NCI-H345 treated with DMSO at 0.1 percent for 48 hours (cell line): ENCODE data around the gene RBL2.

Source experiments
- DNase-seq: peaks from one replicate; lab custom pipeline; 2025; ENCODE audit not compliant: unreplicated experiment; lab: John Stamatoyannopoulos, UW

Gene RBL2

DNA sequence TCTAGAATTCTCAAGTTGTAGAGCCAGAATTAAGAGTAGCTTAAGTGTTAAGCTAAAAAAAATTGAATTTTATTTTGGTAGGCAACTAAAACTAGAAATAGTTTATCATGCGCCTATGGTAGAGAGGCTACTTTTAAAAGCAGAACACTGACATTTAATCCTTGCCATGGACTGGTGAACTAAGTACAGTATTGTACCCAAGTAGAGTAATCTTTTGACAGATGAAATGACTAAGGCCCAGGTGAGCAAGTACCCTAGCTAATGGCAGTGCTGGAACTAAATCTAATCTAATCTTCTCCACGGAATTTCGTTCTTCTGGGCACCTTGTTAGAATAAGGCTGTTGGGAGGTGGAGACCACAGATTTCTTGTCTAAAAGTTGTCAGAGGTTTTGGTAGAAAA, 11.8 kb downstream of the RBL2 start:
- no peak for DNase-seq

DNA sequence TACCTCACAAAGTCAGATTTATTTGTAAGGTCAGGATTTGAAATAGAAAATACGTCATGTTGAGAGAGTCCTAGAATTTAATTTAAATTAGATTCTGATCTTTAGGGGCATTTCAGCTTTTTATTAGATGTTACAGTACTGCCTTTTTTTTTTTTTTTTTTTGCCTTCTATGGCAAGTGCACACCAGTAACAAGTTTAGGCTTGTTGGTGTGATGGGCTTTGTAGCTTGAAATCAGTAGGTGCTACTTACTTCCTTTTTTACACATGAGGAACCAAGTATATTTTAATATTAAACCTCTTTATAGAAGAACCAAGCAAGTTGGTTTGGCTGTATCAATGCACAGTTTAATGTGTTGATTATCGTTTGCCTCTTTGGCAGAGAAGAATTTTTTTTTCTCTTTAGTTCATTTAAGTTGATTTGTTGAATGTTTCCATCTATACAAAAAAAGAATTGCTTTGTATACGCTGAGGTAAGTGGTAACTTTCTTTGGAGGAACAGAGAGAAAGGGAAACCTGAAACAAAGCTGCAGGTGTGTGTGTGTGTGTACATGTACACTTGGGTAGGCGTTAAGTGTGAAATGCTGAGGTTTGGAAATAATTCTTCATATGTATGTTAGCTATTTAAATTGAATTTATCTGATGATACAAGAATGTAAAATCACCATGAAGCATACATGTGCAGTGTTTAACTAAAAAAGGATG, 15.7 kb downstream of the RBL2 start:
- DNase-seq, result no peak

DNA sequence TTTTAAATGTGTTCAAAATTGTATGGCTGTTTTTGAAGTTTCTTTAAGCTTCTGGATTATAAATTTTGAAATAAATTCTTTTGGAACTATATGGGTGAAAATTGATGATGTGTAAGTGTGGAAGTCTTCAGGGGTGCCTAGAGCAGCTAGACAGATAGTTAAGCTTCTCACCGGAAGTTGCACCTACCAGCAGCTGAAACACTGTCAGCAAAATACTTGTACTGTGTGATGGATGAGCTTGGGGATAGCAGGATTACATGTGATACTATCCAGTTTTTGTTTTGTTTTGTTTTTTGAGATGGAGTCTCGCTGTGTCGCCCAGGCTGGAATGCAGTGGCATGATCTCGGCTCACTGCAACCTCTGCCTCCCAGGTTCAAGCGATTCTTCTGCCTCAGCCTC, 19.7 kb downstream of the RBL2 start:
- no peak for DNase-seq

DNA sequence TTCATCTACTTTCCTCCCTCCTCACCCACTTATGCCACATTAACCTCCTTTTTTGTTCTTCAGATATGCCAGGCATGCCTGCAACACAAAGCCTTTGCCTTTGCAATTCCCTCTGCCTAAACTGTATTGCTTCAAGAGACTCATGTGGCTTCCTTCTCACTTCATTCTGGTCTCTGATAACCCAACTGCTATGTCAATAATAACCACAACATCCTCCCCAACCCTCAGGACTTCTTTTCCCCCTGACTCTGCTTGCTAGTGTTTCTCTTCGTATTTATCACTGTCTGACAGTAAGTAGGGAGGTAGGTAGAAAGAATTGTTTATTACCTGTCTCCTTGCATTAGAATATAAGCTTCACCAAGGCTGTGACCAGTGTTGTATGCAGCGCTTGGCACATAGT, 22.4 kb downstream of the RBL2 start:
- DNase-seq, result no peak

DNA sequence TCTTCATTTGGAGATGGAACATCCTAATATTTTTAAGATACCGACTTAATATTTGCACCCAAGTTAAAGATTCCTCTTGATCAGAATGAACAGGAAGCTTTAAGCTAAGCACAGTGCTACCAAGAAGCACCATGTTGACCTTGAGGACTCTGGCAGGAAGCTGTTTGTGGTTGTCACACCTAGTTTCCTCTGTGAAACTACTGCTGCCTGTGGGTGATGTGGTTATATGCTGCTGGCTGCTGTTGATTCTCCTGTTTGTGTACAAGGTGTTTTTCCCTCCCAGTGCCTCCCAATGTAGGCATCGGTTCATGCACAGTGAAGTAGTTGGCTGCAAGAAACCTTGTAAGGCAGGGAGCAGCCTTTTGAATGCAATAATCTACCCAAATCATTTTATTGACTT, 23.4 kb downstream of the RBL2 start:
- no peak for DNase-seq

DNA sequence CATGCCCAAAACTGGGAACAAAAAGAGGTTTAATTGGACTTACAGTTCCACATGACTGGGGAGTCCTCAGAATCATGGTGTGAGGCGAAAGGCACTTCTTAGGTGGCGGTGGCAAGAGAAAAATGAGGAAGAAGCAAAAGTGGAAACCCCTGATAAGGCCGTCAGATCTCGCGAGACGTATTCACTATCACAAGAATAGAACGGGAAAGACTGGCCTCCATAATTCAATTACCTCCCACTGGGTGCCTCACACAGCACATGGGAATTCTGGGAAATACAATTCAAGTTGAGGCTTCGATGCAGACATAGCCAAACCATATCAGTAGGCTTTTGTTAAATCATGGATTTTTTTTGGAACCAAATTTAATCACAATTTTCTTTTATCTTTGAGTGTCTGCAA, 24.4 kb downstream of the RBL2 start:
- no peak for DNase-seq

DNA sequence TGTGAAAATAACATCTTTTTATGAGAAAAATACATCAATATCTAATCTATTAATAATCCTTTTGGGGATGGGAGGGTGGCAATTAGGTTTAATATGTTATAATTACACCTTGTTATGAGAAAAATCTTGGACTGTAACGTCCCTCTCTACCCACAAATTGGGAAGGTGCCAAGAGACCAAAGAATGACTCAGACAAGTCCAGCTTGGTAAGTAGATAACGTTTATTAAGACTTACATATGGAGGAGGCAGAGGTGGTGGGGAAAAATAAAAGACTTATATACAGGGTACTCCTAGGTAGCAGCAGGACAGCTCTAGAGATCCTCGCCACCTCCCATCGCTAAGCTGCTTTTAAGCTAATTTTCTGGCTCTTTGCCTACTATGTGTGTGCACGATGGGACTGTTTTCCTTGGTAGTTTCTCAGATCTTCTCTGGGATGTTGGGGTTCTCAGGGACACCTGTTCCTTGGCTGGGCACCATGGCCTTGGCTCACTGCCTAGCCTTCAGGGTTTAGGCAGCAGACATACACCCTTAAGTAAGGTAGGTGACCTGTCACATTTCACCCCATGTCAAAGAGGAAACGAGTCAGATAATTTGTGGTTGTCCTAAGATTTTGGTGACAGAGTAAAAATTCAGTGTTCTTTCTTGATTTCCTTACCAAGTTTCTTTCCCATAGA, 31.5 kb downstream of the RBL2 start:
- no peak for DNase-seq

DNA sequence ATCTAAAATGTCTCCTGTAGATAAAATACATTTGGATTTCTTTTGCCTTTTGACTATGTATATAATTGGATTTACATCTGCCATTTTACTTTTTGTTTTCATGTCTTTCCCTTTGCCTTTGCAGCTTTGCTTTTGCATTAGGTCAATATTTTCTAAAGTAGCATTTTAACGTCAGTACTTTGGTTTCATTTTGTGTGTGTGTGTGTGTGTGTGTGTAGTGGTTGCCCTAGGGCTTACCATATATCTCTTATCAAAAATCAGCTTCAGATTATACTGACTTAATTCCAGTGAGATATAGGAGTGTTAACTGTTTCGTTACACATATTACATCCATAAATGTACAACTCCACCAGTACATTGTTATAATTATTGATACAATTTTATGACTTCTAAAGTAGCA, 42.6 kb downstream of the RBL2 start:
- no peak for DNase-seq

DNA sequence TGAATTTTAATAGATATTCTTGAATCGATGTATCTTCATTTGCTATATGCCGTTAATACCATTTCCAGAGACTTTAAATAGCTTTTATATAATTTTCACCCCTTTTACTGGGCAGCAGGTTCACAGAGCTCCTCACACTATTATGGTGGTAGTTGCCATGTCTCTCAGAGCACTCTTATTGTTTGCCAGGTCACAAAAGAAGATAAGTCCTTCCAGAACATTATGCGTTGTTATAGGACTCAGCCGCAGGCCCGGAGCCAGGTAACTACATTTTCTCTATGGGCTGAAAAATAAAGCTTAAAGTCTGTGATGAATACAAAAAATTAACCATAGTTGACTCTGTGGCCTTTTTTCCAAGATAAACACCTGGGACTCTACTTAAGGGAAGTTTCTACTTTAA, 44.7 kb downstream of the RBL2 start:
- DNase-seq, result no peak

DNA sequence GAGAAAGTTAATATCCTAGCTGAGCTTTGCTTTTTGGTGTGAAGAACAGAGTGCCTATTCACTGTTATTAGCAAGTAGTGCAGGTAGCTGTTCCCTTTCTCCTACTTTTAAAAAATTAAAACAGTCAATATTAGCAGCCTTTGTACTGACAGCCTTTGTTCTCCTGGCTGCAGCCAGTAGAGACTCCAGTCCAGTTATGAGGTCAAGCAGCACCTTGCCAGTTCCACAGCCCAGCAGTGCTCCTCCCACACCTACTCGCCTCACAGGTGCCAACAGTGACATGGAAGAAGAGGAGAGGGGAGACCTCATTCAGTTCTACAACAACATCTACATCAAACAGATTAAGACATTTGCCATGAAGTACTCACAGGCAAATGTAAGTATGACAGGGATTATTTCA, 46.1 kb downstream of the RBL2 start:
- DNase-seq, result no peak

DNA sequence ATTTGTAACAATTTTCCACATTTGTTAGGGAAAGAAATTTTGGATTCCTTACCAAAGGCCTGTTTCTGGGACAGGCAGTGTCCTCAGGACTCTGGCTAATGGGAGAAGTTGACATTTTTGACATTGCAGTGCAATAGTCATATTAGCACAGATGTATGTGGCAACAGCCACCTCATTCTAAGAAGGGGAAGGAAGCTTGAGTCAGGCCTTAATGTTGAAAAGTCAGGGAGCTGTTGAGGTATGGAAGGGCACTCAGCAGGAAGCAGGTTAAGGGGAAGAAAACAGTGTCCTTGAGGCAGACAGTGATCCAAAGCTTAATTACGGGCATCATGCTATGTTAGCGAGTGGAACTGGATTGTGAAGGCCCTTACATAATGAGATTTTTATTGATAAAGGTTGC, 47.9 kb downstream of the RBL2 start:
- no peak for DNase-seq

DNA sequence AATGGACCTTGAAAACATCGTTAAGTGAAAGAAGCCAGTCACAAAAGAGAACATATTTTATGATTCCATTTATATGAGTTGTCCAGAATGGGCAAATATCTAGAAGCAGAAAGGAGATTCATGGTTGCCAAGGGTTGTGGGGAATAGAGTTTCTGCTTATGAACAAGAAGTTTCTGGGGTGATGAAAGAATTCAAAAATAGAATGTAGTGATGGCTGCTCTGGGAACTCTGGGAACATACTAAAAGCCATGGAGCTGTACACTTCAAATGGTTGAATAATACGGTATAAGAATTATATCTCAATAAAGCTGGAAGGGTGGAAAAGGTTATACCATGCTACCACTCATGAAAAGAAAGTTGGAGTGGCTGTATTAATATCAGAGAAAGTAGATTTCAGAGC, 50.3 kb downstream of the RBL2 start:
- no peak for DNase-seq

DNA sequence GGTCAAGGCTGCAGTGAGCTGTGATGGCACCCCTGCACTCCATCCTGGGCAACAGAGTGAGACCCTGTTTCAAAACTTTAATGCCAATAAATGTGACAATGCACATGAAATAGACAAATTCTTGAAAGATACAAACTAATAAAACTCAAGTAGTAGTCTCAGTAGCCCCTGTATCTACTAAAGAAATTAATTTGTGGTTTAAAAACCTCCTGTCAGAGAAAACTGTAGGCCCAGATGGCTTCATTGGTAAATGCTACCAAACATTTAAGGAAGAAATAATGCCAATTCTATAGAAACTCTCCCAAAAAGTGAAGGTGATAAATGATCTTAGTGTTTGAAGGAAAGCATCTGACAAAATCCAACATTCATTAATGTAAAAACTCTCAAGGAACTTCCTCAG, 52.0 kb downstream of the RBL2 start:
- no peak for DNase-seq

DNA sequence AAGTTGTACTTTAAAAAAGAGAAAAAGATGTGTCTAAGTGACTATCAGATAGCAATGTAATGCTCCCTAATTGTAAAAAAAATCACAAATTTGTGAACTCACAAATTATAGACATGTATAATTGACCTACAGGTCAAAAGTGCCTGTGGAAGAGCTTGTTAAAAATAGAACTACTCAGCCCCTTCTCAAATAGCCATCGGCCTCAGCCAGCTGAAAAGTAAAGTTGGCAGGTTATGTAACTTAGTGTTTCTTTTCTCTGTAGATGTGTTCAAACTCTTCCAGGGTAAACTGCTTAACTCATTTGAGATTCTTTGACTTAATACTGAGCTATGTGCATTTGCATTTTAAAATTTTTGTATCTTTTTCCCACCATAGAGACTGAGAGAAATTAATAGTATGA, 55.5 kb downstream of the RBL2 start:
- no peak for DNase-seq

DNA sequence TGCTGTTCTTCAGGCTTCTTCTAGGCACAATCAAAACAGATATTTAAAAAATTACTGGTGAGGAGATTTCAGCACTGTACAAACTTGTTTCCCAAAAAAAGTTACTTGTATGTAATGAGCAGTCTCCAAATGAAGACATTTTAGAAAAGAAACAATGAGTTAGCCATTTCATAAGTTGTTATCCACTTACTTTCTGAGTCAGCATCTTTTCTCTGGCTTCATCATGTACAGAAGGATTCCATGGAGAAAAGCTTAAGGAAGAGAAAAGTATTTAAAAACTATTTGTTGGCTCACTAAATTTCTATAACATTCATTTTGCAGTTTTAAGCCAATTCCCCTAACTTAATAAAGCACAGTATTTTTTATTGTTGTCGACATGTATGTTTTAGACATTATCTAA, 58.2 kb downstream of the RBL2 start:
- no peak for DNase-seq

DNA sequence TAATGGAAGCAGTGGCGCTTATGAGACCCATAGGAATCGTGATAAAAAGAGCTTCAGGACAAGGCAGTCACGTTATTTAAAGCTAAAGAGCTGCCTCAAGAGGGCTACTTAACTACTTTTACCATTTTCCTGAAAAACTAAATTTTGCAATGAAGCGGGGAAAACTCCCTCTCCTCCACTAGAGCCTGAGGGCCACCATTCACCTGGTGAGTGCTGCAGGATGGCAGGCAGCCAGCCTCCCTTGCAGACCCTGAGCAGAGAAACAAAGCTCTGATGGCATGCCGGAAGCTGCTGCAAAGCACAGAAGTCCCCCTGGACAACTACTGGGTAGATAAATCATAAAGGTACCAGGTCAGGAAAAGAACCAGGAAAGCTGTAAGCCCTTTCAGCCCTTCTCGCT, 60.4 kb downstream of the RBL2 start:
- no peak for DNase-seq

DNA sequence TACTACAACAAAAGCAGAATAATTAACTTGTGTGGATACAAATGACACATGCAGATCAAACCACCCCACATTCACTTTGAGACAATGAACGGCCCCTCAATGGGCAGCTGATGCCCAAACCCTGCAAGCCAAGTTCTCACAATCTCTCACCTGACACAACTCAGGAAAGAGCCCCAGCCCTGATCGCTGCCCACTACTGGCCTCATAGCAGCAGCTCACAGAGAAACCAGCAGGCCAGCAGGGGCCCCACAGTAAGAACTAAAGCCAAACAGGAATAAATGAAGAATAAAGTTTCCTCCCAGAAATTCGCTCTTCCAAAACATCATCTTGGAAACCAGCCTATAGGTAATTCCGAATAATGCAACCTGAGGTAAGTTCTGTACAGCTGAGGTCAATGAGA, 61.1 kb downstream of the RBL2 start:
- no peak for DNase-seq

DNA sequence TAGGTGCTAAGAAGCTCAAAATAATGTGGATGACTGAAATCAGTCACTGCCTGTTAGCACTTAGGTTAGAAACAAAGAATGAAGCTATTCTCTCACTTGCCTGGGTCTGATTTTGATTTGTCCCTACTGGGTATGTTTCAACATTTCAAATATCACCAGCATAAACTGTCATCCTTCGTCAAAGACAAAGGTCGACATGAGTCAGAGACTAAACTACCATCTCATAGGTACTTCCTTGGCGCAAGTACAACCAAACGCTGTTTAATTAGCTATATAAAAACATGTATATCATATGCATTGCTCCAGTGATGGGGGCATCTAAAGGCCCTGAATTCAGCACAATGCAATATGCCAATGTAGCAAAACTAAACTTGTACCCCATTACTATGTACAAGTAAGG, 64.7 kb downstream of the RBL2 start:
- no peak for DNase-seq

DNA sequence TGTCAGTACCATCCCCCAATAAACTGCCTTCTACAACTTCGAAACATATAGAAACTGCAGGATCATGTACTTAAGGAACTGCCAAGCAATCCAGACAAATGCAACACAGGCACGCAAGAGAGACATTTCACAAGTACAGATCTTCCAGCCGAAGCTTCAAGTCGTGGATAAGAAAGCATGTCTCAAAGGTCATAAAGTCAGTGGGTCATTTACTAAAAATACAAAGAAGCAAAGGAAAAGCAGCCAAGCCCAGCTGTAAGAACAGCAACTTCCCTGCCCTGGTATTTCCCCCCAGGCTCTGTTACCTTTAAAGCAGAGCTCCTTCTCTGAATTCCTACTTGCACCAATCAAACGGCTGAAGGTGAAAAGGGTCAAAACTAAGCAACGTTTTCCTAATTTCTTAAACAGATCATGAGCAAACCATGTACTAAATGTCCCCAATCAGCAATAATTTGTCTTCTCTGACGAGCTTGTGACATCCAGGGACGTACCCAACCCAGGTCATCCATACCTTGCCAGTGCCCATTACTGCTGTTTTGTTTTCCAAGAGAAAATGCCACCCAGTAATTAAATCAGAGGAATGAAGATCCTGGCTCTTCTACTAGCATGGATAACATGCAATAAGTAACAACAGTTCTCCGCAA, 67.1 kb downstream of the RBL2 start:
- DNase-seq, result no peak

DNA sequence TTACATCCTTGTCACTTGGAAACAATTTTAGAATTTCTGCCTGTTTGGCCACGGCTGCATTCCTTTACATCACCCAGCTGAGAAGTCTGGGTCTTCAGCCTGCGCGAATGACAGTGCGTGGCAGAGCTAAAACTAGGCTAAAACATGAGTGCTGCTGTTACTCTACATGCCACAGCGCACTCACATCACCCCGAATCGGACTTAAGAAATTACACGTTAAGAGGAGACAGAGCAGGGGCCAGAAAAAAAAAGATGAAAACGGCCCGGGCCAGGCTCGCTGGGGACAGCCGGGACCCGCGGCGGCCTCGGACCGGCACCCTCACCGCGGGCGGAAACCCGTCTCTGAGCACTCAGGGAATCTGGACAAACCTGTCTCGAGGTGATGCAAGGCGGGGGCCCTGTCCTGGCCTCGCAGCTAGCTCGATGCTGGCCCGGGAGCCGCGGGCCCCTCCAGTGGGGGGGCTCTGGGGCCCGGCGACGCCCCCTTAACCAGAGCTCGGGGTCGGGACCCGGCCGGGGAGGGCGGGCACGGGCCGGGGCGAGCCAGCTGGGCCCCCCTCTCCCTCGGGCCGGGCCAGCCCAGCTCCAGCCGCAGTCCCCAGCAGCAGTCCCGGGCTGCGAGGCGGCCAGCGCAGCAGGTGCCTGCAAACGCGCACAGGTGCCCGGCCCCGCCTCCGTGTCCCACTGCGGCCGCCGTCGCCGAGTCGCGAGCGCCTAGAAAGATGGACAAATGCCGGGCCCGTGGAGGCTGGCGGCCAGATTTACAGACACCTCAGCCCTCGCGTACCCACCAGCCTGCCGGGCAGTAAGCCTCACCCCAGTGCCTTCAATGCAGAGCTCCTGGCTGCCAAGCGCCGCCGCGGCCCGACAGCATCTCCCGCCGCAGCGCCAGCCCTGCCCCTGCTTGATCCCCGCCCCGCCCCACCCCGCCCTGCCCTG, 68.3 kb downstream of the RBL2 start, which contains the start of gene AKTIP:
Gene AKTIP (minus strand): TSS at position 879 of the 939 bp plus-strand sequence. CDS start 2,950 bp downstream, outside the sequence.
- peak; percentile 51 for DNase-seq

DNA sequence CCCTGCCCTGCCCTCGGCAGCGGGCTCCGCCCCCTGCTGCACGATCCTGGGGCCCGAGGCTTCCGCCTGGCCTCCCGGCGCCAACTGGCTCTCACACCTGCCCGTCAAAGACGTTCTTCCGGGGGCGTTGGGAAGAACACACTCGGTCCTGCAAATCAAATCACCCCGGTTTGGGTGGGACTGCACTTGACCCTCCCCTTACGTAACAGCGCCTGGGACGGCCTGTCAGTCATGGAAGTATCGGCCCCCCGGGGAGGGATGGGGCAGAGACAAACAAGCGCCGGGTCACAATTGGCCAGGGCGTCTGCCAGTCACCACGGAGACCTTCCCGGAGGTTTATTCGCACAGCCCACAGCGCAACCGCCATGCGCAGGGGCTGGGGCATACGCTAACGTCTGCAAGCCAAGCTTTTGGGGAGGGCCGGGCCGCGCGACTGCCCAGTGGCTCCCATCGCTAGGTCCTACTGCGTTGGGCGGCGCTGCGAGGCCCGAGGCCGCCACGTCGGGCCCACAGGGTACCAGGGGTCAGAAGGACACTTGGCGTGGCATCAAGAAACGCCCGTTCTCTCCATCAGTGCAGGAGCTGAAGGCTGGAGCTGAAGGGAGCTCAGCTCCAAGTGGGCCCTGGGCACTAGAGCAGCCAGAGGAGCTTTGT, 69.1 kb downstream of the RBL2 start:
- DNase-seq, result peak; percentile 96
